Naive thymus-derived CD4-positive, alpha-beta T cell (primary cell): Measurements from ENCODE around the gene HNRNPD. TPM values are rescaled to one million over a fixed set of nuclear protein-coding genes. Genes with fewer than 3 reads are reported as not detected.

Source experiments
- ATAC-seq: fragments of 150-1000 bp; cut with Tn5 transposase; 2 replicates; pipeline ENCODE4 v1.10.0; 2021; ENCODE audit warnings: mild to moderate bottlenecking, moderate library complexity
- CTCF ChIA-PET: fragments of 350-600 bp; sonication (Branson Sonifier 250); formaldehyde crosslinking; loops from one replicate; lab custom pipeline; 2021; ENCODE audit warnings: antibody characterized with exemption; lab: Charles Lee
- POLR2A ChIA-PET: fragments of 350-600 bp; sonication (Branson Sonifier 250); formaldehyde crosslinking; loops from one replicate; lab custom pipeline; 2021; ENCODE audit warnings: antibody characterized with exemption, inconsistent platforms; lab: Charles Lee
- DNase-seq, 9 donors: peaks; one replicate each; pipeline versions ENCODE4 v3.0.0 to v3.0.0-alpha.2; 2020 to 2022; ENCODE audit warnings: mixed read lengths in 1 of 9
- H3K27ac ChIP-seq: one replicate; pipeline ENCODE4 v1.7.0; 2013; ENCODE audit warnings: mild to moderate bottlenecking, low read depth, low read length, moderate library complexity
- H3K27me3 ChIP-seq, 2 donors: one replicate each; pipeline ENCODE4 v1.7.0; 2013; ENCODE audit warnings: low read length in 2 of 2, mild to moderate bottlenecking in 2 of 2, moderate library complexity in 2 of 2; ENCODE audit not compliant: control insufficient read depth in 2 of 2, insufficient read depth in 2 of 2
- H3K36me3 ChIP-seq, 3 experiments: 1 replicate in 2 of 3; 2 replicates in 1 of 3; pipeline ENCODE4 v1.7.0; 2013; ENCODE audit warnings: low read length in 3 of 3, mild to moderate bottlenecking in 3 of 3, moderate library complexity in 1 of 3; ENCODE audit not compliant: insufficient read depth in 3 of 3, control insufficient read depth in 2 of 3
- H3K4me1 ChIP-seq, 2 donors: one replicate each; pipeline ENCODE4 v1.7.0; 2013; ENCODE audit warnings: low read length in 2 of 2, mild to moderate bottlenecking in 2 of 2, moderate library complexity in 1 of 2; ENCODE audit not compliant: control insufficient read depth in 2 of 2, insufficient read depth in 2 of 2
- H3K4me3 ChIP-seq: 2 replicates; pipeline ENCODE4 v1.7.0; 2013; ENCODE audit warnings: mild to moderate bottlenecking, low read length
- H3K9me3 ChIP-seq, 3 experiments: 1 replicate in 2 of 3; 2 replicates in 1 of 3; pipeline ENCODE4 v1.7.0; 2013; ENCODE audit warnings: low read length in 3 of 3; ENCODE audit not compliant: control insufficient read depth in 2 of 3
- H3K27ac Mint-ChIP-seq, 9 donors: one replicate each; pipeline ENCODE4 v1.8.0; 2020 to 2022; ENCODE audit warnings: mixed read lengths in 9 of 9, mild to moderate bottlenecking in 8 of 9, moderate library complexity in 5 of 9, inconsistent platforms in 2 of 9
- H3K27me3 Mint-ChIP-seq, 5 donors: one replicate each; pipeline ENCODE4 v1.8.0; 2021 to 2022; ENCODE audit warnings: mixed read lengths in 5 of 5, mild to moderate bottlenecking in 1 of 5
- H3K36me3 Mint-ChIP-seq, 5 donors: one replicate each; pipeline ENCODE4 v1.8.0; 2020 to 2022; ENCODE audit warnings: mixed read lengths in 5 of 5, mild to moderate bottlenecking in 3 of 5, inconsistent platforms in 1 of 5
- H3K4me1 Mint-ChIP-seq, 7 donors: one replicate each; pipeline ENCODE4 v1.8.0; 2020 to 2022; ENCODE audit warnings: mixed read lengths in 7 of 7, mild to moderate bottlenecking in 3 of 7, inconsistent platforms in 1 of 7
- H3K4me3 Mint-ChIP-seq, 10 donors: one replicate each; pipeline ENCODE4 v1.8.0; 2020 to 2022; ENCODE audit warnings: mild to moderate bottlenecking in 10 of 10, mixed read lengths in 10 of 10, moderate library complexity in 6 of 10, inconsistent platforms in 2 of 10
- H3K9me3 Mint-ChIP-seq, 11 donors: one replicate each; pipeline ENCODE4 v1.8.0; 2020 to 2022; ENCODE audit warnings: mixed read lengths in 11 of 11, mild to moderate bottlenecking in 4 of 11, inconsistent platforms in 1 of 11, moderate library complexity in 1 of 11
- intact Hi-C, 2 donors: fragments of 100-400 bp; cut with micrococcal nuclease; formaldehyde crosslinking; loops; one replicate each; pipeline ENCODE4 v1.15.1; 2023
- polyA plus RNA-seq, 2 donors: library from polyadenylated mRNA; unstranded; fragments of 300-500 nt; fragmentation: Illumina TruSeq; gene quantifications; one replicate each; pipeline ENCODE4 v1.2.3, GENCODE V29; 2021
- total RNA-seq, 6 experiments: library from RNA in 5 of 6; stranded (reverse) in 5 of 6; gene quantifications; 1 replicate in 5 of 6; 2 replicates in 1 of 6; pipeline ENCODE4 v1.2.3 and lab custom pipeline; 2021 to 2026

HNRNPD gene
- total RNA-seq (100 to 1,000 TPM; 200 to 355 (median 238) TPM), polyA plus RNA-seq (100 to 1,000 TPM; 249 to 315 TPM), total RNA-seq (lab: John Stamatoyannopoulos, UW) (114 reads per million, percentile 86 among the genes with 10 or more reads in this experiment)

GRCh38 chr4:82373816-82374625 is at the start of gene HNRNPD:
TSS of gene HNRNPD (minus strand) at chr4:82373991. CDS start at chr4:82373678, 313 bp downstream.
- Mint-ChIP-seq H3K27ac (peak within 1 kb of the TSS; percentile 95 to 100 (median 99)), H3K4me1 (peaks cover 35 to 62% (median 54%) of the 10 kb centered on the region in 7 donors), H3K27me3 (peaks cover 0 to 3% (median 0%) of the 10 kb centered on the region in 5 donors), H3K4me3 (peak within 1 kb of the TSS; percentile 91 to 100 (median 97)), H3K9me3 (peaks cover 0 to 8% (median 0%) of the 10 kb centered on the region in 11 donors), H3K36me3 (peaks cover 5 to 45% (median 19%) of the 10 kb centered on the region in 5 donors)
- H3K4me1 ChIP-seq = peaks cover 28 to 31% of the 10 kb centered on the region in 2 donors
- DNase-seq (peak; percentile 79 to 96 (median 93)), ATAC-seq (peak; percentile 93)
- intact Hi-C loops = loop anchor here (1.0 to 10.0 kb wide), 22 partner anchors 17 to 1081 kb away; partner anchors contain the start of genes COQ2 (in 2 of the 2), HELQ (in 2 of the 2), SEC31A (in 2 of the 2) and THAP9 (in 2 of the 2)
- ChIA-PET POLR2A (interaction anchor here (0.6 to 2.8 kb wide), 13 partner anchors 10 to 1105 kb away, joined by 3 to 95 read pairs (median 4); partner anchors contain the start of genes COPS4, HNRNPDL and THAP9), CTCF (interaction anchor here (0.6 to 1.4 kb wide), 3 partner anchors 14 to 89 kb away, joined by 3 to 8 read pairs (median 6); no protein-coding TSS in a partner anchor)
- H3K27me3 ChIP-seq = no peaks in the 10 kb centered on the region
- peak within 1 kb of the TSS; percentile 94 for H3K4me3 ChIP-seq
- no peaks in the 10 kb centered on the region for H3K9me3 ChIP-seq
- peaks cover 0 to 16% (median 0%) of the 10 kb centered on the region in 3 experiments for H3K36me3 ChIP-seq
- peak within 1 kb of the TSS; percentile 98 for H3K27ac ChIP-seq

- no peak overlapping the region for H3K4me3 ChIP-seq
- ChIA-PET CTCF (no interaction called here), POLR2A (interaction anchor here (0.8 to 1.4 kb wide), 3 partner anchors 27 to 50 kb away, joined by 3 to 6 read pairs (median 4); no protein-coding TSS in a partner anchor)
- Mint-ChIP-seq H3K9me3 (no peaks in the 10 kb centered on the region), H3K27ac (peak overlapping the region in 3 of 9 donors; percentile 1 to 25 (median 25)), H3K27me3 (peaks cover 0 to 15% (median 6%) of the 10 kb centered on the region in 5 donors), H3K36me3 (peaks cover 3 to 53% (median 48%) of the 10 kb centered on the region in 5 donors), H3K4me1 (peaks cover 19 to 55% (median 44%) of the 10 kb centered on the region in 7 donors), H3K4me3 (no peak overlapping the region)
- ATAC-seq (no peak), DNase-seq (no peak)
- H3K4me1 ChIP-seq = peaks cover 15% of the 10 kb centered on the region in 2 donors
- no peaks in the 10 kb centered on the region for H3K9me3 ChIP-seq
- intact Hi-C loops = loop anchor here in 1 of 2 donors (10.0 kb wide), 1 partner anchor 692 kb away; the partner anchor contains the start of gene PLAC8
- no peak overlapping the region for H3K27ac ChIP-seq
- H3K27me3 ChIP-seq = no peaks in the 10 kb centered on the region
- H3K36me3 ChIP-seq = peaks cover 21 to 49% (median 46%) of the 10 kb centered on the region in 3 experiments
Measured at GRCh38 chr4:82422616-82423015, 48.8 kb upstream of the HNRNPD start.

- ChIA-PET POLR2A (interaction anchor here (0.8 to 1.4 kb wide), 3 partner anchors 27 to 49 kb away, joined by 3 to 6 read pairs (median 4); no protein-coding TSS in a partner anchor), CTCF (interaction anchor here (0.6 kb wide), 1 partner anchor 57 kb away, joined by 3 read pairs; no protein-coding TSS in a partner anchor)
- H3K27ac ChIP-seq = no peak overlapping the region
- intact Hi-C loops = loop anchor here in 1 of 2 donors (10.0 kb wide), 1 partner anchor 693 kb away; the partner anchor contains the start of gene PLAC8
- DNase-seq (no peak), ATAC-seq (no peak)
- H3K4me3 ChIP-seq = no peak overlapping the region
- Mint-ChIP-seq H3K27ac (peak overlapping the region in 2 of 9 donors; percentile 25 to 56), H3K4me1 (peaks cover 14 to 49% (median 37%) of the 10 kb centered on the region in 7 donors), H3K36me3 (peaks cover 3 to 47% (median 42%) of the 10 kb centered on the region in 5 donors), H3K27me3 (peaks cover 0 to 19% (median 6%) of the 10 kb centered on the region in 5 donors), H3K9me3 (no peaks in the 10 kb centered on the region), H3K4me3 (no peak overlapping the region)
- H3K36me3 ChIP-seq = peaks cover 20 to 49% (median 45%) of the 10 kb centered on the region in 3 experiments
- H3K4me1 ChIP-seq = peaks cover 9% of the 10 kb centered on the region in 2 donors
- H3K27me3 ChIP-seq = peaks cover 0 to 4% of the 10 kb centered on the region in 2 donors
- H3K9me3 ChIP-seq = no peaks in the 10 kb centered on the region
Measured at GRCh38 chr4:82421796-82422560, 48.2 kb upstream of the HNRNPD start.

- H3K9me3 ChIP-seq = no peaks in the 10 kb centered on the region
- no peak for DNase-seq
- H3K4me1 ChIP-seq = no peaks in the 10 kb centered on the region
- Mint-ChIP-seq H3K9me3 (no peaks in the 10 kb centered on the region), H3K27me3 (peaks cover 13 to 40% (median 18%) of the 10 kb centered on the region in 5 donors), H3K36me3 (peaks cover 3 to 25% (median 22%) of the 10 kb centered on the region in 5 donors), H3K4me1 (peaks cover 4 to 30% (median 20%) of the 10 kb centered on the region in 7 donors), H3K27ac (peak overlapping the region in 1 of 9 donors; percentile 52), H3K4me3 (no peak overlapping the region)
- H3K27me3 ChIP-seq = peaks cover 0 to 7% of the 10 kb centered on the region in 2 donors
- intact Hi-C loops = no loop called here
- ChIA-PET CTCF (no interaction called here), POLR2A (interaction anchor here (0.8 to 2.5 kb wide), 3 partner anchors 9 to 50 kb away, joined by 3 to 21 read pairs (median 4); partner anchors contain the start of genes HNRNPD and HNRNPDL)
- peaks cover 7 to 23% (median 22%) of the 10 kb centered on the region in 3 experiments for H3K36me3 ChIP-seq
- H3K4me3 ChIP-seq = no peak overlapping the region
- no peak overlapping the region for H3K27ac ChIP-seq
- no peak for ATAC-seq
Measured at GRCh38 chr4:82419451-82419850, 45.7 kb upstream of the HNRNPD start.

- Mint-ChIP-seq H3K9me3 (peaks cover 0 to 4% (median 0%) of the 10 kb centered on the region in 11 donors), H3K4me3 (peak overlapping the region in 1 of 10 donors; percentile 28), H3K4me1 (peaks cover 4 to 13% (median 7%) of the 10 kb centered on the region in 7 donors), H3K36me3 (peaks cover 0 to 5% (median 2%) of the 10 kb centered on the region in 5 donors), H3K27me3 (peaks cover 18 to 46% (median 23%) of the 10 kb centered on the region in 5 donors), H3K27ac (peak overlapping the region in 1 of 9 donors; percentile 36)
- CTCF ChIA-PET = no interaction called here
- DNase-seq = no peak
- no peak overlapping the region for H3K27ac ChIP-seq
- POLR2A ChIA-PET = interaction anchor here (1.4 to 2.0 kb wide), 3 partner anchors 11 to 15 kb away, joined by 4 to 7 read pairs (median 6); partner anchors contain the start of gene HNRNPDL
- H3K27me3 ChIP-seq = peaks cover 0 to 7% of the 10 kb centered on the region in 2 donors
- H3K36me3 ChIP-seq = no peaks in the 10 kb centered on the region
- intact Hi-C loops = no loop called here
- H3K4me1 ChIP-seq = no peaks in the 10 kb centered on the region
- no peak overlapping the region for H3K4me3 ChIP-seq
- ATAC-seq = no peak
- no peaks in the 10 kb centered on the region for H3K9me3 ChIP-seq
Measured at GRCh38 chr4:82415922-82416365, 42.2 kb upstream of the HNRNPD start.
